HG02870 (cell line): ENCODE measurements around the gene PDCD1.
"Not testable (repeated sequence)": the region's sequence is repeated elsewhere in the genome, so short reads cannot be mapped to it uniquely, and the experiment has no call there.

Experiments
- ATAC-seq: cut with Tn5 transposase; IDR thresholded peaks from one replicate; pipeline ENCODE4 v1.9.1; 2021; ENCODE audit warnings: mild to moderate bottlenecking, moderate library complexity; ENCODE audit not compliant: unreplicated experiment

PDCD1 gene

GRCh38 chr2:241814643-241815476, 43.8 kb downstream of the PDCD1 start:
- no peak for ATAC-seq

GRCh38 chr2:241814393-241814642, 44.4 kb downstream of the PDCD1 start:
- ATAC-seq = no peak

- ATAC-seq = no peak
Measured at GRCh38 chr2:241813644-241814392, 44.9 kb downstream of the PDCD1 start.

GRCh38 chr2:241812730-241813643, 45.7 kb downstream of the PDCD1 start:
- no peak for ATAC-seq

- no peak for ATAC-seq
Measured at GRCh38 chr2:241811952-241812729, 46.6 kb downstream of the PDCD1 start.

- no peak for ATAC-seq
Measured at GRCh38 chr2:241811201-241811951, 47.3 kb downstream of the PDCD1 start.

GRCh38 chr2:241810307-241811200, 48.1 kb downstream of the PDCD1 start:
- no peak for ATAC-seq

GRCh38 chr2:241809383-241810306, 49.0 kb downstream of the PDCD1 start:
- ATAC-seq = no peak

GRCh38 chr2:241808721-241809382, 49.8 kb downstream of the PDCD1 start, which contains the start of gene NEU4:
TSS of gene NEU4 (plus strand) at chr2:241809193. CDS start at chr2:241814485, 5,292 bp downstream.
- ATAC-seq = no peak

- ATAC-seq = no peak
Measured at GRCh38 chr2:241808051-241808720, 50.5 kb downstream of the PDCD1 start.

- ATAC-seq = not testable (repeated sequence)
Measured at GRCh38 chr2:241806217-241806616, 52.5 kb downstream of the PDCD1 start.

- no peak for ATAC-seq
Measured at GRCh38 chr2:241804326-241805229, 54.1 kb downstream of the PDCD1 start.

GRCh38 chr2:241803387-241804325, 55.0 kb downstream of the PDCD1 start:
- no peak for ATAC-seq
